Endothelial cell of umbilical vein (primary cell): ENCODE results near the gene SSC5D. TPM values are rescaled to one million over a fixed set of nuclear protein-coding genes. Genes with fewer than 3 reads are reported as not detected.

Experiments
- BruUV-seq: library from RNA; stranded (reverse); fragments of 400-500 nt; replicated peaks from 2 replicates; lab custom pipeline; 2021; lab: Mats Ljungman, UMichigan
- CTCF ChIA-PET: fragments of 300-600, 350-600 bp; sonication (Branson Sonifier 250); formaldehyde crosslinking; loops from one replicate; lab custom pipeline; 2021; ENCODE audit warnings: antibody characterized with exemption, inconsistent platforms; lab: Charles Lee
- POLR2A ChIA-PET: fragments of 300-600, 350-600 bp; sonication (Branson Sonifier 250); formaldehyde crosslinking; loops from one replicate; lab custom pipeline; 2021; ENCODE audit warnings: antibody characterized with exemption, inconsistent platforms; lab: Charles Lee
- DNase-seq: peaks from one replicate; pipeline ENCODE4 v3.0.0-alpha.2; 2011; ENCODE audit warnings: low read depth, low spot score
- FAIRE-seq: peaks from 2 replicates; lab custom pipeline; 2011; peaks lifted over from hg19 to GRCh38; lab: Jason Lieb, UNC
- H2AFZ ChIP-seq: 2 replicates; pipeline ENCODE4 v1.6.0; 2012; ENCODE audit warnings: low read depth, low read length, control low read depth, inconsistent platforms
- H3K27ac ChIP-seq: 2 replicates; pipeline ENCODE4 v1.5.1; 2011; ENCODE audit warnings: low read depth, mild to moderate bottlenecking, control low read depth, low read length, moderate library complexity; ENCODE audit not compliant: insufficient read depth
- H3K27me3 ChIP-seq, 2 experiments: 2 replicates each; pipeline versions ENCODE4 v1.6.0 to v1.6.1; 2011; ENCODE audit warnings: low read length in 2 of 2, mixed read lengths in 1 of 2; ENCODE audit not compliant: control insufficient read depth in 2 of 2, insufficient read depth in 2 of 2
- H3K36me3 ChIP-seq, 2 experiments: 2 replicates in 1 of 2; 3 replicates in 1 of 2; pipeline ENCODE4 v1.5.1; 2011; ENCODE audit warnings: low read length in 2 of 2, mild to moderate bottlenecking in 1 of 2, moderate library complexity in 1 of 2; ENCODE audit not compliant: control insufficient read depth in 2 of 2, insufficient read depth in 2 of 2; ENCODE audit errors: extremely low read depth in 1 of 2
- H3K4me1 ChIP-seq: 3 replicates; pipeline ENCODE4 v1.5.1; 2011; ENCODE audit warnings: mild to moderate bottlenecking, low read length; ENCODE audit not compliant: control insufficient read depth, insufficient read depth; ENCODE audit errors: extremely low read depth
- H3K4me2 ChIP-seq: 2 replicates; pipeline ENCODE4 v1.6.1; 2011; ENCODE audit warnings: low read length, control low read depth, mixed read lengths; ENCODE audit not compliant: insufficient read depth
- H3K4me3 ChIP-seq, 3 experiments: fragments of 200-600 bp in 1 of 3; sonication (generic), shearing (Covaris generic) in 1 of 3; replicated peaks in 1 of 3; 2 replicates each; pipeline ENCODE4 v1.5.1; 2011 to 2016; ENCODE audit warnings: control low read depth in 3 of 3, low read length in 3 of 3, mild to moderate bottlenecking in 2 of 3, inconsistent platforms in 1 of 3, low read depth in 1 of 3, moderate library complexity in 1 of 3; ENCODE audit not compliant: insufficient read depth in 1 of 3
- H3K79me2 ChIP-seq: 2 replicates; pipeline ENCODE4 v1.6.0; 2012; ENCODE audit warnings: low read length, inconsistent platforms; ENCODE audit not compliant: control insufficient read depth, insufficient read depth
- H3K9ac ChIP-seq: replicated peaks from 2 replicates; pipeline ENCODE3; 2011; ENCODE audit warnings: low read length, control low read depth; ENCODE audit not compliant: insufficient read depth; ENCODE audit errors: extremely low read depth
- H3K9me1 ChIP-seq: replicated peaks from 3 replicates; pipeline ENCODE4 v1.6.0; 2011; ENCODE audit warnings: mild to moderate bottlenecking, low read length; ENCODE audit not compliant: control insufficient read depth, insufficient read depth; ENCODE audit errors: extremely low read depth
- H3K9me3 ChIP-seq: replicated peaks from 2 replicates; pipeline ENCODE4 v1.5.1; 2012; ENCODE audit warnings: low read length, inconsistent platforms; ENCODE audit not compliant: control insufficient read depth, insufficient read depth
- H4K20me1 ChIP-seq: replicated peaks from 2 replicates; pipeline ENCODE3; 2011; ENCODE audit warnings: mild to moderate bottlenecking, low read length; ENCODE audit not compliant: control insufficient read depth, insufficient read depth; ENCODE audit errors: extremely low read depth
- EZH2 ChIP-seq: IDR thresholded peaks from 2 replicates; pipeline ENCODE4 v1.6.1; 2012; ENCODE audit warnings: borderline replicate concordance, low read depth, mild to moderate bottlenecking, moderate library complexity, low read length, inconsistent platforms; ENCODE audit not compliant: severe bottlenecking
- FOS ChIP-seq: IDR thresholded peaks from 2 replicates; pipeline ENCODE4 v1.6.1; 2011; ENCODE audit warnings: mild to moderate bottlenecking, low read length, moderate library complexity, borderline replicate concordance; ENCODE audit not compliant: insufficient read depth
- GATA2 ChIP-seq: IDR thresholded peaks from 2 replicates; pipeline ENCODE4 v1.7.0; 2011; ENCODE audit warnings: low read depth, mild to moderate bottlenecking, moderate library complexity, mixed read lengths, low read length; ENCODE audit not compliant: insufficient read length, insufficient read depth
- JUN ChIP-seq: IDR thresholded peaks from 2 replicates; pipeline ENCODE4 v1.6.1; 2011; ENCODE audit warnings: borderline replicate concordance, low read depth; ENCODE audit not compliant: insufficient read length, insufficient read depth
- MAX ChIP-seq: IDR thresholded peaks from 2 replicates; pipeline ENCODE4 v1.6.1; 2011; ENCODE audit not compliant: insufficient read depth, insufficient read length
- MYC ChIP-seq: IDR thresholded peaks from one replicate; pipeline ENCODE4 v1.6.1; 2011; ENCODE audit warnings: mild to moderate bottlenecking, low read depth, low read length
- POLR2A ChIP-seq: IDR thresholded peaks from 2 replicates; pipeline ENCODE4 v1.6.1; 2012; ENCODE audit warnings: low read depth, mild to moderate bottlenecking, control low read depth, low read length
- POLR2AphosphoS5 ChIP-seq: IDR thresholded peaks from 2 replicates; pipeline ENCODE4 v1.6.1; 2012; ENCODE audit warnings: low read depth, mild to moderate bottlenecking, control low read depth, low read length, moderate library complexity; ENCODE audit not compliant: insufficient read depth
- dilution Hi-C: fragments of 300-500 bp; cut with MboI; formaldehyde crosslinking; loops from one replicate; pipeline ENCODE4 v1.15.0; 2019; ENCODE audit warnings: low sequenced_read_pairs; ENCODE audit not compliant: extremely low pct_ligation_motif_present
- intact Hi-C: fragments of 100-400 bp; cut with micrococcal nuclease; formaldehyde crosslinking; loops from one replicate; pipeline ENCODE4 v1.10.0; 2022
- polyA plus RNA-seq, 4 experiments: library from polyadenylated mRNA; depleted of rRNA in 3 of 4; stranded (reverse) in 3 of 4; unstranded in 1 of 4; fragments of >200 nt; gene quantifications; 2 replicates each; pipeline versions ENCODE4 v1.2.1 to v1.2.3, GENCODE V29; 2011 to 2012; ENCODE audit warnings: missing spikeins in 1 of 4
- total RNA-seq: library from RNA; stranded (reverse); gene quantifications from 2 replicates; pipeline ENCODE4 v1.2.3, GENCODE V29; 2021
- TF ChIP-seq, protein P1 (sequence below), 2 donors: IDR thresholded peaks; 1 replicate in 1 of 2; 2 replicates in 1 of 2; pipeline ENCODE4 v1.5.1; 2011; ENCODE audit warnings: low read length in 2 of 2, mild to moderate bottlenecking in 2 of 2, moderate library complexity in 2 of 2, control low read depth in 1 of 2, inconsistent platforms in 1 of 2, low read depth in 1 of 2; ENCODE audit not compliant: insufficient read depth in 1 of 2; ENCODE audit errors: extremely low read depth in 1 of 2

Gene SSC5D
- total and polyA plus RNA-seq, 2 donors (not counting 3 experiments of a cell fraction or from before 2014, with no cell fraction given) = 0.47 to 1.3 TPM

DNA sequence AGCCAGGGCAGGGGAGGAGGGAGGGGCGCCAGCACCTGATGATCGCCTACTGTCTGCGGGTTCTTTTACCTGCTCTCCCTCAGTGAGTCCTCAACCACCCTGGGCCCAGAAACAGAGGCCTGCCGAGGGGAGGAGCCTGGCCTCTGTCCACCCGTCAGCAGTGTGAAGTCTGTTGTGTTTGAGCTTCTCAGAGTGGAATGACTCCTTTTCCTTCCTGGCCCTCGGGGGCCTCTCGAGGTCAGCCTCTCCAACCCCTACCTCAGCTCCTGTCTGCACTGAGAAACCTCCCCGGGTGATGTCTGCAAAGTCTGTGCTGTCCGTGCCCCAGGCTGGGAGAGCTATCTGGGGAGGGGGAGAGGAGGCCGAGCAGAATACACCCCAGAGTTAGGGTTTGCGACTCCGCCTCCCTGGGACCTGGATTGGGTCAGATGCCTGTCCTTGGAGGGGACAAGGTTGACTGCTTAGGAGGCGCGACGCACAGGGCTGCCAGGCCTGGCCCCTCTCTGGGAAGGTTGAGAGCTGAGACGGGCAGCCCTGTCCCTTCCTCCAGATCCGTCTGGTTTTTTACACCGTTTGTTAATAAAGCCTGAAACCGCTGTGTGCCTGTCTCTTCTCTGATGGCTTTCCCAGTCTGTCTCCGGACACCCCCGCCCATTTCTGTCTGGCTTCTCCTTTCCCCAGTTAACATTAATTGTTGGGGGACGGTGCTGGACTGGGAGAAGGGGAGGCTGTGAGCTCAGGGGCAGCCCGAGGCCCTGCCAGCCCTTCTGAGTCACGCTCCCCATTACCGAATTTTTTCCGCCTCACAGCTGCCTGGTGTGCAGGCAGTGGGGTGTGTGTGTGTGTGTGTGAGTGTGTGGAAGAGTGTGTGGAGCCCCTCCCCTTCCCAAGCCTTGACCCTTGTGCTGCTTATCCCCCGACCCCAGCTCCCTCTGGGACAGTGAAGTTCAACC lies 989 bp upstream of the SSC5D start:
- Histone ChIP-seq H3K4me2 (peak overlapping the region; percentile 55), H3K27ac (peak overlapping the region; percentile 92), H3K9me1 (no peaks in the 10 kb centered on the region), H3K4me1 (peaks cover 34% of the 10 kb centered on the region), H3K9ac (peak overlapping the region; percentile 76), H3K4me3 (peak overlapping the region in 2 of 3 experiments; percentile 7 to 20), H3K9me3 (no peaks in the 10 kb centered on the region), H3K36me3 (peaks cover 0 to 3% of the 10 kb centered on the region in 2 experiments), H2AFZ (no peak overlapping the region), H3K27me3 (no peaks in the 10 kb centered on the region), H3K79me2 (peaks cover 2% of the 10 kb centered on the region), H4K20me1 (no peaks in the 10 kb centered on the region)
- intact Hi-C loops (loop anchor here (1.0 to 2.0 kb wide), 3 partner anchors 11 to 20 kb away; partner anchors contain the start of gene ZNF628), dilution Hi-C loops (no loop called here)
- peak; percentile 95 for FAIRE-seq
- BruUV-seq = TSS peak; percentile 25
- peak; percentile 83 for DNase-seq
- ChIA-PET CTCF (interaction anchor here (0.7 to 6.1 kb wide), 15 partner anchors 10 to 346 kb away, joined by 3 to 91 read pairs (median 4); partner anchors contain the start of genes ISOC2, U2AF2, ZNF524 and ZNF628), POLR2A (interaction anchor here (0.5 to 2.2 kb wide), 4 partner anchors 11 to 112 kb away, joined by 3 to 13 read pairs (median 5); partner anchors contain the start of genes FIZ1, ISOC2 and ZNF628)
- no peak for TF ChIP-seq MAX
- no peak for TF ChIP-seq EZH2
- TF ChIP-seq FOS = peak; percentile 60
- no peak for TF ChIP-seq GATA2
- TF ChIP-seq POLR2A = peak; percentile 18
- peak; percentile 53 for TF ChIP-seq JUN
- TF ChIP-seq, protein P1, sequence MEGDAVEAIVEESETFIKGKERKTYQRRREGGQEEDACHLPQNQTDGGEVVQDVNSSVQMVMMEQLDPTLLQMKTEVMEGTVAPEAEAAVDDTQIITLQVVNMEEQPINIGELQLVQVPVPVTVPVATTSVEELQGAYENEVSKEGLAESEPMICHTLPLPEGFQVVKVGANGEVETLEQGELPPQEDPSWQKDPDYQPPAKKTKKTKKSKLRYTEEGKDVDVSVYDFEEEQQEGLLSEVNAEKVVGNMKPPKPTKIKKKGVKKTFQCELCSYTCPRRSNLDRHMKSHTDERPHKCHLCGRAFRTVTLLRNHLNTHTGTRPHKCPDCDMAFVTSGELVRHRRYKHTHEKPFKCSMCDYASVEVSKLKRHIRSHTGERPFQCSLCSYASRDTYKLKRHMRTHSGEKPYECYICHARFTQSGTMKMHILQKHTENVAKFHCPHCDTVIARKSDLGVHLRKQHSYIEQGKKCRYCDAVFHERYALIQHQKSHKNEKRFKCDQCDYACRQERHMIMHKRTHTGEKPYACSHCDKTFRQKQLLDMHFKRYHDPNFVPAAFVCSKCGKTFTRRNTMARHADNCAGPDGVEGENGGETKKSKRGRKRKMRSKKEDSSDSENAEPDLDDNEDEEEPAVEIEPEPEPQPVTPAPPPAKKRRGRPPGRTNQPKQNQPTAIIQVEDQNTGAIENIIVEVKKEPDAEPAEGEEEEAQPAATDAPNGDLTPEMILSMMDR (IDR thresholded peaks at IDR 0.05; ENCODE audit: extremely low read depth in 1 of 2, insufficient read depth in 1 of 2, low read depth in 1 of 2, low read length in 2 of 2) = no peak
- TF ChIP-seq POLR2AphosphoS5 = peak; percentile 52
- TF ChIP-seq MYC = no peak
